Calu3 (cell line): ENCODE measurements around the gene TMPO. TPM values are rescaled to one million over a fixed set of nuclear protein-coding genes. Genes with fewer than 3 reads are reported as not detected.
"Not testable (repeated sequence)": the region's sequence is repeated elsewhere in the genome, so short reads cannot be mapped to it uniquely, and the experiment has no call there.

Experiments used
- BruUV-seq: library from RNA; stranded (reverse); fragments of 400-500 nt; replicated peaks from 2 replicates; lab custom pipeline; 2021; lab: Mats Ljungman, UMichigan
- CTCF ChIA-PET: fragments of 300-600 bp; sonication (Branson Sonifier 250); formaldehyde crosslinking; loops from one replicate; lab custom pipeline; 2022; ENCODE audit warnings: antibody characterized with exemption; lab: Charles Lee
- DNase-seq: peaks from one replicate; pipeline ENCODE4 v3.0.0; 2022
- H3K27ac Mint-ChIP-seq: one replicate; pipeline ENCODE4 v1.8.0; 2022; ENCODE audit warnings: mixed read lengths; ENCODE audit not compliant: unreplicated experiment
- H3K27me3 Mint-ChIP-seq: one replicate; pipeline ENCODE4 v1.8.0; 2022; ENCODE audit warnings: mixed read lengths; ENCODE audit not compliant: unreplicated experiment
- H3K36me3 Mint-ChIP-seq: one replicate; pipeline ENCODE4 v1.8.0; 2022; ENCODE audit warnings: mild to moderate bottlenecking, moderate library complexity, mixed read lengths; ENCODE audit not compliant: insufficient read depth, unreplicated experiment
- H3K4me1 Mint-ChIP-seq: one replicate; pipeline ENCODE4 v1.8.0; 2022; ENCODE audit warnings: mild to moderate bottlenecking, low read depth, mixed read lengths; ENCODE audit not compliant: unreplicated experiment
- H3K4me3 Mint-ChIP-seq: one replicate; pipeline ENCODE4 v1.8.0; 2022; ENCODE audit warnings: mild to moderate bottlenecking, low read depth, moderate library complexity, mixed read lengths; ENCODE audit not compliant: unreplicated experiment
- H3K9me3 Mint-ChIP-seq: one replicate; pipeline ENCODE4 v1.8.0; 2022; ENCODE audit warnings: low read depth, mixed read lengths; ENCODE audit not compliant: unreplicated experiment
- intact Hi-C: fragments of 100-400 bp; cut with micrococcal nuclease; formaldehyde crosslinking; loops from one replicate; pipeline ENCODE4 v1.10.0; 2022; ENCODE audit not compliant: unreplicated experiment
- total RNA-seq: library from RNA; stranded (reverse); gene quantifications from 2 replicates; pipeline ENCODE4 v1.2.3, GENCODE V29; 2022
- TF ChIP-seq, protein P1 (sequence below): fragments of 200-600 bp; IDR thresholded peaks from one replicate; pipeline ENCODE4 v1.8.0; 2022; ENCODE audit warnings: antibody characterized with exemption; ENCODE audit not compliant: unreplicated experiment

The TMPO gene
- total RNA-seq, 1 experiment from 2014 or later: 256 TPM

DNA sequence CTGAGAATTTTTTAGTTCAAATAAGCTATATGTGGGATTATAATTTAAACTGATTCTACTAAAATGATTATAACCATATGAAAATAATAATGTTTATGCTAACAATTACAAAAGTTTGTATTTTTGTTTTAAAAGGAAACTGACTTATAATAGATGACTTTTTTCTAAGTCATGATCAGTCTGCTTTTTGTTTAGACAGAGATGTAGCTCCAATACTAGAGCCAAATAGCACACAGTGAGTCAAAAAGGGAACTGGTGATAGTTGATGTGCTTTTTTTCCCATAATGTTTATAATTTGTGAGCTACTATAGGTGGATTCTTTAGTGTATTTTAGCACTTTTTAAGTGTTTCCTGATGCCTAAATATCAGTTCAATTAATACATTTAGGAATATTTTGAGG lies 28.3 kb downstream of the TMPO start:
- H3K27ac Mint-ChIP-seq: no peak overlapping the region

DNA sequence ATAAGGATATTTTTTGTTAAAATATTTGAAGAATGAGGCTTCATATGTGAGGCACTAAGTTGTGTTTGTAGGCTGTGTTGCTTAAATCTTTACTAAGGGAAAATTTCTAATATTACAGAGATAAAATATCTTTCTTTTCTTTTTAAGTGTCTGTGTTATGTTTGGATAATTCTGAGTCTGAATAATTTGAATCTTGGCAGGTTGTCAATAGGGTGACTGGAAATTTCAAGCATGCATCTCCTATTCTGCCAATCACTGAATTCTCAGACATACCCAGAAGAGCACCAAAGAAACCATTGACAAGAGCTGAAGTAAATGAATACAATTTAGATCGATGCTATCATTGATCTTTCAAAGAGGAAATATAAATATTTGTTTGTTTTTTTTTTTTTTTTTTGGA lies 29.4 kb downstream of the TMPO start:
- Mint-ChIP-seq H3K27ac (no peak overlapping the region), H3K4me1 (no peaks in the 10 kb centered on the region), H3K4me3 (no peak overlapping the region), H3K27me3 (no peaks in the 10 kb centered on the region), H3K36me3 (peaks cover 56% of the 10 kb centered on the region), H3K9me3 (no peaks in the 10 kb centered on the region)
- BruUV-seq: no TSS peak
- CTCF ChIA-PET: no interaction called here
- intact Hi-C loops: no loop called here
- TF ChIP-seq, protein P1, sequence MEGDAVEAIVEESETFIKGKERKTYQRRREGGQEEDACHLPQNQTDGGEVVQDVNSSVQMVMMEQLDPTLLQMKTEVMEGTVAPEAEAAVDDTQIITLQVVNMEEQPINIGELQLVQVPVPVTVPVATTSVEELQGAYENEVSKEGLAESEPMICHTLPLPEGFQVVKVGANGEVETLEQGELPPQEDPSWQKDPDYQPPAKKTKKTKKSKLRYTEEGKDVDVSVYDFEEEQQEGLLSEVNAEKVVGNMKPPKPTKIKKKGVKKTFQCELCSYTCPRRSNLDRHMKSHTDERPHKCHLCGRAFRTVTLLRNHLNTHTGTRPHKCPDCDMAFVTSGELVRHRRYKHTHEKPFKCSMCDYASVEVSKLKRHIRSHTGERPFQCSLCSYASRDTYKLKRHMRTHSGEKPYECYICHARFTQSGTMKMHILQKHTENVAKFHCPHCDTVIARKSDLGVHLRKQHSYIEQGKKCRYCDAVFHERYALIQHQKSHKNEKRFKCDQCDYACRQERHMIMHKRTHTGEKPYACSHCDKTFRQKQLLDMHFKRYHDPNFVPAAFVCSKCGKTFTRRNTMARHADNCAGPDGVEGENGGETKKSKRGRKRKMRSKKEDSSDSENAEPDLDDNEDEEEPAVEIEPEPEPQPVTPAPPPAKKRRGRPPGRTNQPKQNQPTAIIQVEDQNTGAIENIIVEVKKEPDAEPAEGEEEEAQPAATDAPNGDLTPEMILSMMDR: no peak
- no peak for DNase-seq

More for the DNA sequence above, 28.3 kb downstream of the TMPO start:
- Mint-ChIP-seq H3K27me3 (no peaks in the 10 kb centered on the region), H3K4me1 (no peaks in the 10 kb centered on the region), H3K9me3 (no peaks in the 10 kb centered on the region), H3K36me3 (peaks cover 57% of the 10 kb centered on the region), H3K4me3 (no peak overlapping the region)
- no TSS peak for BruUV-seq
- DNase-seq: no peak
- intact Hi-C loops: no loop called here
- CTCF ChIA-PET: no interaction called here
- TF ChIP-seq, protein P1: no peak

DNA sequence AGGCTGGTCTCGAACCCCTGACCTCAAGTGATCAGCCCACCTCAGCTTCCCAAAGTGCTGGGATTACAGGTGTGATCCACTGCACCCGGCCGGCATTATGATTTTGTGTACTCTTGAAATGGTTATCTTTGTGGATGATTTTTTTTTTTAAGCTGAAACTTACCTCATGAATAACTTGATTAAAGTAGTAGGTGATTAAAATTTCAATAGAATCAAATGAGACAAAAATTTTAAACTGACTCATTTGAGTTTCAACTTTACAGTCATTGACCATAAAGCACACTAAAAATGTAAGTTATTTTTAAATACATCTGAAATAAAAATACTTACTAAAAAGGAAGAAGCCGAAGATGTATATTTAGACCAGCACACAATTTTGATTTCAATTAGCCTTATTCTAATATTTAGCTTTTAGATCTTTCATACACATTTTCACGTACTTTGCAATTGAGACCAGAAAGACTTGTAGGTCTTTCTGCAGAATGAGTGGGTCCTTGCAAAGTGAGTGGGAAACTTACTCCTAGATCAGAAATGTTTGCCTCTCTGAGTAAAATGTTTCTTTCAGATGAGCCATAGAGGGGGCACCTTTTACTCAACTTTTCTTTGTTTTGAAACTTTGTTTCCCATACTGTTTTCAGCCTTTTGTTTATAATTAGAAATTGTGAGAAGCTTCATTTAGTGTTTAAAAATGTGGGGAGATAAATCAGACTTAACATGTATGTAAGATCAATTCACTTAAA lies 34.2 kb downstream of the TMPO start:
- Mint-ChIP-seq H3K27me3 (no peaks in the 10 kb centered on the region), H3K4me3 (no peak overlapping the region), H3K27ac (no peak overlapping the region), H3K9me3 (no peaks in the 10 kb centered on the region), H3K36me3 (peaks cover 61% of the 10 kb centered on the region), H3K4me1 (no peaks in the 10 kb centered on the region)
- TF ChIP-seq, protein P1: no peak
- TSS peak; percentile 15 for BruUV-seq
- DNase-seq: no peak
- intact Hi-C loops: no loop called here
- CTCF ChIA-PET: no interaction called here

DNA sequence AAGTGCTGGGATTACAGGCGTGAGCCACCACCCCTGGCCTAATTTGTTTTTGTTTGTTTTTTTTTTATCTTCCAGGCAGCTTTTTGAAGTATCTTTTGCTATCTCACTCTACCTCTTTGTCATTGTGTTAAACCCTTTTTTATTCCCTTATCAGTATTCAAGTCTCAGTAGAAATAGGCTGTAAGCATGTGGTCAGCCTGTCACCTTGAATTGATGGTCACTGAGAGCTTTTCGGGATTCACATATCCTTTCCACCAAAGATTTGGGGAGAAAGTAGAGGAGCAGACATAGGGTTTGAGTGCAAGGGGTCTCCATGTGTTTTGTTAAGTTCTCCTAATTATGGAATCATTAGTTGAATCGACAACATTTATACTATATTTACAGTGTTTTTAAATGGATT lies 36.4 kb downstream of the TMPO start:
- CTCF ChIA-PET: no interaction called here
- Mint-ChIP-seq H3K4me3 (no peak overlapping the region), H3K36me3 (peaks cover 58% of the 10 kb centered on the region), H3K27ac (no peak overlapping the region), H3K9me3 (no peaks in the 10 kb centered on the region), H3K4me1 (no peaks in the 10 kb centered on the region), H3K27me3 (no peaks in the 10 kb centered on the region)
- TF ChIP-seq, protein P1: no peak
- intact Hi-C loops: no loop called here
- DNase-seq: no peak
- BruUV-seq: no TSS peak

DNA sequence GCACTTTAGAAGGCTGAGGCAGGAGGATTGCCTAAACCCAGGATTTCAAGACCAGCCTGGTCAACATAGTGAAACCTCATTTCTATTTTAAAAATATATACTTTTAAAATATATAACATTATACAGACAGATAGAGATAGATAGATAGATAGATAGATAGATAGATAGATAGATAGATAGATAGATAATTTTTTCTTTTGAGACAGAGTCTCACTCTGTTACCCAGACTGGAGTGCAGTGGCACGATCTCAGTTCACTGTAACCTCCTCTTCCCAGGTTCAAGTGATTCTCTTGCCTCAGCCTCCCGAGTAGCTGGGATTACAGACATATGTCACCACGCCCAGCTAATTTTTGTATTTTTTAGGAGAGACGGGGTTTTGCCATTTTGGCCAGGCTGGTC lies 42.7 kb downstream of the TMPO start:
- intact Hi-C loops, H3K27ac Mint-ChIP-seq, BruUV-seq, H3K27me3 Mint-ChIP-seq, H3K9me3 Mint-ChIP-seq, DNase-seq, H3K4me3 Mint-ChIP-seq, H3K4me1 Mint-ChIP-seq: not testable (repeated sequence)
- CTCF ChIA-PET: interaction anchor here (0.7 kb wide), 1 partner anchor 151 kb away, joined by 3 read pairs; no protein-coding TSS in a partner anchor
- peaks cover 11% of the 10 kb centered on the region for H3K36me3 Mint-ChIP-seq
